Skin of body (tissue), 3 donors: Measurements from ENCODE around the gene RPUSD2. TPM values are rescaled to one million over a fixed set of nuclear protein-coding genes. Genes with fewer than 3 reads are reported as not detected.

Source experiments
- DNase-seq: peaks from one replicate; lab custom pipeline; 2025; lab: John Stamatoyannopoulos, UW
- small RNA-seq: library from RNA; depleted of rRNA; stranded (forward); fragments of <200 nt; gene quantifications from one replicate; pipeline ENCODE3, GENCODE V24; 2014; ENCODE audit warnings: low replicate concordance
- total RNA-seq: library from RNA; depleted of rRNA; stranded (reverse); fragments of >200 nt; gene quantifications from one replicate; pipeline ENCODE4 v1.2.3, GENCODE V29; 2014

Gene RPUSD2
- total RNA-seq, 1 donor from 2014 or later = 5.8 TPM

DNA sequence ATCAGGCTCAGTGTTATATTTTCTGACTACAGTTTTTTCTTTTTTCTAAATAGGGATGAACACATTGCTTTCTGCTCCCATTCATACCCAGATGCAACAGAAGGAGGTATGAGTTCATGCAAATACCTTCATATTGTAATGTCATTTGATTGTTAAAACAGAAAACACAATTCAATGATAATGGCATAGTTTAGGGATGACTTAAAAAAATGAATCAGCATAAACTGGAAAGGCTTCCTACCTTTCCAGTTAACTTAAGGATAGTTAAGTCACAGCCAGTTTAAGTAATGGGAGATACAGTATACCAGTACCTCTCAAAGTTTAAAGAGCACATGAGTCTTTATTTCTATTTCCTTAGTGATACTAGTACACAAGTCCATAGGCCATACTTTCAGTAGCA is 49.8 kb downstream of the RPUSD2 start:
- no peak for DNase-seq

DNA sequence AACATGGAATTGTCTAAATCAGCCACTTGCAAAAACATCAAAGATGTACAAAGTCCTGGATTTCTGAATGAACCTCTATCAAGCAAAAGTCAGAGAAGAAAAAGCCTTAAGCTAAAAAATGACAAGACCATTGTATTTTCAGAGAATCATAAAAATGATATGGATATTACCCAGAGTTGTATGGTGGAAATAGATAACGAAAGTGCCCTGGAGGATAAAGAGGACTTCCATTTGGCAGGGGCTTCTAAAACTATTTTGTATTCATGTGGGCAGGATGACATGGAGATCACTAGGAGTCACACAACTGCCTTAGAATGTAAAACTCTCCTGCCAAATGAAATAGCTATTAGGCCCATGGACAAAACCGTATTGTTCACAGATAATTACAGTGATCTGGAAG is 54.3 kb downstream of the RPUSD2 start:
- no peak for DNase-seq

Small RNA genes within 50 kb of the gene (small RNA-seq; reads per million reads assigned to genes)
- gene RF00017 (not detected), gene RN7SL376P (not detected), gene RNU6-516P (not detected)

Other genes with a start within 250 kb of the RPUSD2 start
- gene INAFM2, start 245.6 kb upstream of the RPUSD2 start, total RNA-seq = 9.3 TPM
- gene CCDC9B, start 228.4 kb upstream of the RPUSD2 start, total RNA-seq = 5.3 TPM
- not detected for gene PHGR1, start 218.3 kb upstream of the RPUSD2 start, total RNA-seq
- 0.79 TPM for gene DISP2, start 211.1 kb upstream of the RPUSD2 start, total RNA-seq
- gene KNSTRN, start 186.6 kb upstream of the RPUSD2 start, total RNA-seq = 15.1 TPM
- 33.9 TPM for gene IVD, start 163.5 kb upstream of the RPUSD2 start, total RNA-seq
- 9.3 TPM for gene BAHD1, start 128.3 kb upstream of the RPUSD2 start, total RNA-seq
- gene CHST14, start 98.3 kb upstream of the RPUSD2 start, total RNA-seq = 5.5 TPM
- gene CCDC32, start 4.3 kb upstream of the RPUSD2 start, total RNA-seq = 15.0 TPM
- gene KNL1, start 24.9 kb downstream of the RPUSD2 start, total RNA-seq = 11.8 TPM
- gene RAD51, start 125.9 kb downstream of the RPUSD2 start, total RNA-seq = 3.7 TPM
- 16.6 TPM for gene RMDN3, start 186.0 kb downstream of the RPUSD2 start, total RNA-seq
- 7.4 TPM for gene GCHFR, start 194.8 kb downstream of the RPUSD2 start, total RNA-seq
- gene C15orf62, start 200.7 kb downstream of the RPUSD2 start, total RNA-seq = 3.3 TPM
- gene ZFYVE19, start 237.8 kb downstream of the RPUSD2 start, total RNA-seq = 17.1 TPM
- gene DNAJC17, start 238.2 kb downstream of the RPUSD2 start, total RNA-seq = 19.0 TPM